Posterior vena cava (tissue), 2 donors: Measurements from ENCODE around the gene RABAC1. TPM values are rescaled to one million over a fixed set of nuclear protein-coding genes. Genes with fewer than 3 reads are reported as not detected.
"Not testable (repeated sequence)": the region's sequence is repeated elsewhere in the genome, so short reads cannot be mapped to it uniquely, and the experiment has no call there.

Experiments
- DNase-seq: peaks from one replicate; pipeline ENCODE4 v3.0.0-alpha.2; 2020; ENCODE audit warnings: low spot score
- intact Hi-C, 2 donors: fragments of 100-400 bp; cut with DNase I; formaldehyde crosslinking; loops; one replicate each; pipeline versions ENCODE4 v1.14.1 to v1.14.2; 2022 to 2023
- total RNA-seq, 2 donors: library from RNA; stranded (reverse); fragmentation: NEBNext Ultra II Directional; extraction: Animal tissue kit (Norgen Biotek cat#: 25700); gene quantifications; one replicate each; pipeline ENCODE4 v1.2.1, GENCODE V29; 2021
- donor health status: DM: yes; HTN: yes; CAD: no.
- donor health status: DM: yes; HTN: yes; CAD: no.

The RABAC1 gene
- total RNA-seq, 2 donors from 2014 or later: 186 to 191 TPM

- intact Hi-C loops: no loop called here
- no peak for DNase-seq
These were observed 1.8 kb downstream of the RABAC1 start for GRCh38 chr19:41957161-41957837.

- DNase-seq: no peak
- intact Hi-C loops: no loop called here
These were observed 2.5 kb downstream of the RABAC1 start for GRCh38 chr19:41956621-41957020.

DNA sequence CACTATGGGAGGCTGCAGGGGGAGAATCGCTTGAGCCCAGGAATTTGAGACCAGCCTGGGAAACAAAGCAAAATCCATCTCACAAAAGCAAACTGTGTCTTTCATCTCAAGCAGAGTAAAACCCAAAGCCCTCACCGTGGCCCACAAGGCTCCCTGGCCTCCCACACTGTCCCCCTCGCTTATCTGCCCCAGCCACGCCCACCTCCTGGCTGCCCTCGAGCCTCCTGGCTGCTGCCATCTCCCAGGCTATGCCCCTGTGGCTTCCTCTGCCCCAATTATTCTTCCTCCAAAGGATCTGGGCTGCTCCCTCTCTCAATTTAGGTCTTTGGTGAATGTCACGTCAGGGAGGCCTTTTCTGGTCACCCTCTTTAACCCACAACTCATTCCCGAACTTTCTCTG is 3.6 kb downstream of the RABAC1 start:
- no peak for DNase-seq
- intact Hi-C loops: no loop called here

GRCh38 chr19:41951686-41952172 is 7.4 kb downstream of the RABAC1 start:
- peak; percentile 91 for DNase-seq
- intact Hi-C loops: no loop called here

DNA sequence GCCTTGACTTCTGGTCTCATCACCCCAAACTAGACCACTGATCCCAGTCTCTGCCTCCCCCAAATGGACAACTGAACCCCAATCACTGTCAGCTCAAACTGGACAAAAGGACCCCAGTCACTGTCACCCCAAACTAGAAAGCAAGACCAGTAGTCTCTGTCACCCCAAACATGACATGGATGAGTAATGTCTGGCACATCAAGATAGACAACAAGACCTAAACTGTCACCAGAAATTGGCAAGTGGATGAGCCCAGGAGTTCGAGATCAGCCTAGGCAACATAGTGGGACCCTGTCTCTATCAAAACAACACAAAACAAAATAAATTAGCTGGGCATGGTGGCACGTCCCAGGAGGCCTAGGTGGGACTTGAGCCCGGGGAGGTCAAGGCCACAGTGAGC is 12.0 kb downstream of the RABAC1 start:
- intact Hi-C loops: no loop called here
- DNase-seq: no peak

GRCh38 chr19:41945135-41945766 is 13.9 kb downstream of the RABAC1 start:
- intact Hi-C loops: no loop called here
- DNase-seq: no peak

GRCh38 chr19:41944336-41944735 is 14.8 kb downstream of the RABAC1 start:
- no peak for DNase-seq
- intact Hi-C loops: no loop called here

GRCh38 chr19:41941410-41942202 is 17.5 kb downstream of the RABAC1 start:
- intact Hi-C loops: no loop called here
- no peak for DNase-seq

GRCh38 chr19:41940731-41941409 is 18.3 kb downstream of the RABAC1 start:
- intact Hi-C loops: no loop called here
- DNase-seq: no peak

DNA sequence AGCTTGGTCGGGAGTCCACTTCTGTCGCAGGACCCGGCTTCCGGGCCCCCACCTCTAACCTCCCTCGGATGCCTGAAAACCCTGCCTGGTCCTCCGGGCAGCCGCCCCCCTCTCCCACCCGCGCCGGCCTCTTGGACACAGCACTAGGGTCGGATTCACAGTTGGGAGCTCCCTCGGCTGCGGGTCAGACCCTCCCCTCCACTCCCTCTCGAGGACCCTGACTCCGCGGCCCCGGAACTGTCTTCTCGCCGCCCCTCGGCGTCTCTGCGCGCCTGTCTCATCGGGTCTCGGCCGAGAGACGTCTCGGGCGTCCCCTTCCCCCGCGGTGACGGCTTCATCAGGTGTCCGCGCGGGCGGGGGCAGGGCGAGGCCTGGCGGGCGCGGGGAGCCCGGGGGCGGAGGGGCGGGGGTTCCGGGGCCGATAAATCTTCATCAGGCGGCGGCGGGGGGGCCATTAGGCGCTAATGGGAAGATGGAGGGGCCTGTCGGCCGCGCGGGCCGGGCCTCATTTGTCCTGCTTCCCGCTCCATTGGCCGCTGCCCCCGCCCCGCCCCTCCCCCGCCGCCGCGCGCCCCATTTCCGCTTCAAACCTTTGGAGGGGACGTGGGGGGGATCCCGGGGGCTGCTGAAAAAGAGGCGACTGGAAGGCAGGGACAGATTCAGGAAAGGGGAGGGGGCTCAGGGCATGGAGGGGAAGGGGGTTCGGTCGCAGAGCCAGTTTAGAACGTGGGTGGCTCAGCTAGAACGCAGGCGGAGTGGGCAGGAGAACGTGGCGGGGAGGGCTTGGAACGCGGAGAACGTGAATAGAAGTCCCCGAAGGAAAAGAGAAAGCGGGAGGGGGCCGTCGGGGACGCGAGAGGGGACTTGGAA is 19.0 kb downstream of the RABAC1 start:
- intact Hi-C loops: no loop called here
- no peak for DNase-seq

GRCh38 chr19:41939209-41939608 is 19.9 kb downstream of the RABAC1 start:
- DNase-seq, intact Hi-C loops: not testable (repeated sequence)

DNA sequence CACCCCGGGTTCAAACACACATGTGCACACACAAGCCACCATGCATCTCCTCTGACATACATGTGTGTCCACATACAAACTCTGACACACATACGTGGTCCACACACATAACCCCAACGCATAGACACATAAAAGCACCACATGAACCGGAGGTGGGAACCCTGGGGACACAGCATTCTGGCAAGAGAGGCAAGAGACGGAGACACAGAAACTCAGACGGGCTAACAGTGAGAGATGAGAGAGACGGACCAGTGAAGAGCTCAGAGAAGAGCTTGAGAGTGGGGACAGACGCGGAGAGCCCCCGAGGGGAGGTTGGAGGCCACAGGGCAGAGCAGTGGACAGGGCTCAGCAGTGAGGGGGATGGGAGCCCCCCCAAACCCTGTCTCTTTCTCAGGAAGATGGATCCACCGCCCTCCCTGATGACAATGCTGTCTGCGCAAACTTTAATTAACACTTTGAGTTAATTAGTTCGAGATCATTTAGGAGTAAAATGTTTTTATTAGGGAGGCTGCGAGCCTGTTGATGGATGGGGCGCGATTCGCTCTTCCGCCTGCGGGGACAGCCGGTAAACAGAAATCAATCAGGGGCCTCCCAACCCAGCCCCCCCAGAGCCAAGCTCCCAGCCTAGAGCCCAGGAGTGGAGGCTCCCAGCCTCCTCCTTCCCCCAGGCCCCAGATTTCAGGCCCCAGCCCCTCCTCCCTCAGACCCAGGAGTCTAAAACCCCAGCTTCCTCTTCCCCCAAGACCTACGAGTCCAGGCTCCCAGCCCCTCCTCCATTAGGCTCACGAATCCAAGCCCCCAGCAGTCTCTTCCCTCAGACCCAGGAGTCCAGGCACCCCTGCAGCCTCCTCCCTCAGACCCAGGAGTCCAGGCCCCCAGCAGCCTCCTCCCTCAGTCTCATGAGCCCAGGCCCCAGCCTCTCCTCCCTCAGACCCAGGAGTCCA is 21.3 kb downstream of the RABAC1 start:
- no peak for DNase-seq
- intact Hi-C loops: no loop called here

GRCh38 chr19:41936961-41937360 is 22.2 kb downstream of the RABAC1 start:
- no peak for DNase-seq
- intact Hi-C loops: no loop called here

GRCh38 chr19:41936416-41936850 is 22.7 kb downstream of the RABAC1 start:
- intact Hi-C loops: no loop called here
- DNase-seq: no peak

- DNase-seq: no peak
- intact Hi-C loops: no loop called here
These were observed 23.2 kb downstream of the RABAC1 start for GRCh38 chr19:41935760-41936415.

DNA sequence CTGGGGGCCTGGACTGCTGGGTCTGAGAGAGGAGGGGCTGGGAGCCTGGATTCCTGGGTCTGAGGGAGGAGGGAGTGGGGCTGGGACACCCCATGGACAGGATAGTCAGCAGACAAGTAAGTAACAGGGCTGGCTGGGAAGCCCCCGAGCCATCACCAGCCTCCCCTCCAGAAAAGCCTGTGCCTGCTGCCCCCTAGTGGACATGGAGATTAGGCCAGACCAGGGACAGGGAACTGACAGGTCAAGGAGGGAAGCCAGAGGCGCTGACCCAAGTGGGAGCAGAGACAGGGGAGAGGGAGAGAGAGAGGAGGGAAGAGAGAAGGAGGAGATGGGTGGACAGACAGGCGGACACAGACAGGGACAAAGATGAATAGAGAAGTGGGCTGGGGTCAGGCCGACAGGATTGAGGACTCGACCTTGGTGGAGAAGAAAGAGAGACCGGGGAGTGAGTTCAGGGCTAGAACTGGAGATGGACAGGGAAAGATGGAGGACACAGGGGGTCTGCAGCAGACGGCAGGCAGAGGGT is 24.2 kb downstream of the RABAC1 start:
- intact Hi-C loops: no loop called here
- DNase-seq: no peak
